ENCODE data around the gene CLDN25. TPM values are rescaled to one million over a fixed set of nuclear protein-coding genes. Genes with fewer than 3 reads are reported as not detected.

Gene CLDN25
- total and polyA plus RNA-seq, 2 of the 13 experiments (the other 11 are each of a cell fraction or from before 2014, with no cell fraction given), result not detected

- TF ChIP-seq AGO1 (IDR thresholded peaks at IDR 0.05; ENCODE audit: low read depth, low read length, poor library complexity, severe bottlenecking) (no peak), ATRX (CRISPR knock-in tag; IDR thresholded peaks at IDR 0.05; ENCODE audit: borderline replicate concordance) (no peak), NR2C2 (CRISPR knock-in tag; IDR thresholded peaks at IDR 0.05; ENCODE audit: borderline replicate concordance) (peak; percentile 83), SIX4 (CRISPR knock-in tag; IDR thresholded peaks at IDR 0.05) (peak; percentile 46; the same call in 1 of the 2 replicates), DZIP1 (CRISPR knock-in tag; IDR thresholded peaks at IDR 0.05) (no peak; the same call in 1 of the 2 replicates), TRIM22 (IDR thresholded peaks at IDR 0.05) (no peak), E2F2 (CRISPR knock-in tag; IDR thresholded peaks at IDR 0.05; ENCODE audit: borderline replicate concordance) (0 out of 2 replicates have a peak, but pooled peaks have one; percentile 83), MAFG (CRISPR knock-in tag; IDR thresholded peaks at IDR 0.05) (no peak), ZNF784 (CRISPR knock-in tag; IDR thresholded peaks at IDR 0.05; ENCODE audit: borderline replicate concordance) (no peak), NR2F2 (IDR thresholded peaks at IDR 0.05; ENCODE audit: borderline replicate concordance, low read depth) (no peak), ZBTB38 (CRISPR knock-in tag; IDR thresholded peaks at IDR 0.05) (no peak; the same call in 1 of the 2 replicates), ZNF484 (CRISPR knock-in tag; IDR thresholded peaks at IDR 0.05; ENCODE audit: borderline replicate concordance, low read depth) (no peak), ZNF556 (CRISPR knock-in tag; IDR thresholded peaks at IDR 0.05; ENCODE audit: borderline replicate concordance) (no peak), ZNF280B (CRISPR knock-in tag; IDR thresholded peaks at IDR 0.05; ENCODE audit: borderline replicate concordance) (0 out of 2 replicates have a peak, but pooled peaks have one; percentile 48), SNAPC5 (CRISPR knock-in tag; IDR thresholded peaks at IDR 0.05; ENCODE audit: borderline replicate concordance) (no peak), XRCC5 (optimal IDR thresholded peaks at IDR 0.05; ENCODE audit: low read length) (peak; percentile 79), ZMAT5 (CRISPR knock-in tag; IDR thresholded peaks at IDR 0.05; ENCODE audit: borderline replicate concordance, low read depth) (no peak), ZNF510 (CRISPR knock-in tag; IDR thresholded peaks at IDR 0.05; ENCODE audit: low read depth) (no peak), SATB2 (CRISPR knock-in tag; IDR thresholded peaks at IDR 0.05) (no peak), KDM1A (CRISPR knock-in tag; IDR thresholded peaks at IDR 0.05) (no peak)
Observed at GRCh38 chr11:113773416-113774173, 6.0 kb upstream of the CLDN25 start, which contains the start of gene ZW10 (continued).
